NCI-H748 (cell line): ENCODE results near the gene CDX1.

Experiments
- DNase-seq: peaks from one replicate; lab custom pipeline; 2025; ENCODE audit not compliant: unreplicated experiment; lab: John Stamatoyannopoulos, UW

CDX1 gene

GRCh38 chr5:150204590-150204960, 38.0 kb downstream of the CDX1 start:
- DNase-seq = no peak

- DNase-seq = no peak
Measured at GRCh38 chr5:150206098-150206778, 39.7 kb downstream of the CDX1 start.

DNA sequence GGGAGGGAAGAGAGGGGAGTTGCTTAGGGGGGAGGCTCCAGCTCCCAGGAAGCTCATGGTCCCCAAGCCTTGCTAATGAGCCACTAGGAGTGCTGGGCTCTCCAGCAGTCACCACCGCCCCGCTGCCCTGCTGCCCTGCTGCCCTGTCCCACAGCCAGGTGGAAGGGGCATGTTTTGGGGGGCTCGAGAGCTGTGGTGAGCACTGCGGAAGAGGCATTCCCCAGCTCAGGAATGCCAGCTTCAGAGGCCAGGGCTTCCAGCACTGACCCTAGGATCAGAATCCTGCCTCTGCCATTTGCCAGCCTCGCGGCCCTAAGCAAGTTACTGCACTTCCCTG, 40.2 kb downstream of the CDX1 start:
- DNase-seq = no peak

DNA sequence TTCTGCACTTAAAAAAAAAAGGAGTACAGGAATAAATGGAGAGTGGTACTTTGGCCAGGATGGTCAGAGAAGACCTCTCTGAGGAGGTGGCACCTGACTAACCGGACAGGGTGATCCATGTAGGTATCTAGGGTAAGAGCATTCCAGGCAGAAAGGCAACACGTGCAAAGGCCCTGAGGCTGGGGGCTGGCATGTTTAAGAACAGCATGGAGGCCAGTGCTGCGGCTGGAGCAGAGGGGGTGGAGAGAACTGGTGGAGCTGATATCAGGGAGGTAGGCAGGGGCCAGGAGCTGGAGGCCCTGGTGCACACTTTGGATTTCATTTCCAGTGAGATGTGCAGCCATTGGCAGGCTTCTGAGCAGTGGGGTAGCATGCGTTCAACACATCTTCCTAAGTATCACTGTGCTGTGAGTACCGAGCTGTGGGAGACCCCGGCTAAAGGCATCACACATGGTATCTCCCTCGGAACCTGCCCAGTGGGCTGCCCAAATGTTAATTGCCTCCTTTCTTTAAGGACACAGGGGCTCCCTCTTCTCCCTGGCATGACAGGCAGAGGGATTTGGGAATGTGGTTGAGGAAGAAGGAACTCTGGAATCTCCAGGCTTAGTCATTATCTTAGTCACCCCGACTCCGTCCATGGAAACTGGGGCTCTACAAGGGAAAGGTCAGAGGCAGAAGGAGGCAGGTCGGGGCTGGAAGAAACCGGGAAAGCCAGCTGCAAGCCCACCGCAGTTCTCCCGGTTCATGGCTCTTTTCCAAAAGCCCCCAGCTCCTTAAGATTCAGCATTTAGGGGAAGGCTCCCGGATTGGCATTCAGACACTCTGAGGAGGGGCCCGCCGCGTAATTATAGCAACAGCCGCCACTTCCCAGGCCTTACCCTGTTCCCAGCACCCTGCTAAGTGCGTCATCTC, 41.9 kb downstream of the CDX1 start:
- no peak for DNase-seq

- DNase-seq = no peak
Measured at GRCh38 chr5:150209099-150209635, 42.6 kb downstream of the CDX1 start.

DNA sequence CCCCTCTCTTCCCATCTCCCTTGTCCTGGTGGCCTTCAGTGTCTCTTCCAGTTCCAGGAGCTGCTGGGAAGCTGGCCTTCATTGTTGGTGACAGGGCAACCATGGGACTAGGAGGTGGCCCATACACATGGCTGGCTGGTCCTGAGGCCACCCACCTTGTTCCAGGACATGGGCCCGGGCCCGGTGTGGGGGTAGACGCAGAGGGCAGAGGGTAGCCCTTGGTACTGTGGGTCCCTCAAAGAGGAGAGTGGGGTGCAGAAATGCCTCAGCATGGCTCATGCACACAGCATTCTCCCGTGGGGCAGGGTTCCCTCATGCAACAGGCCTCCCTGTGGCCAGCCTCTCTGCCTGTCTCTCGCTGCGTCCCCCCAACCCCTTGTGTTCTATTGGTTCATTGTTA, 44.1 kb downstream of the CDX1 start:
- no peak for DNase-seq

GRCh38 chr5:150211156-150212030, 44.8 kb downstream of the CDX1 start:
- no peak for DNase-seq

GRCh38 chr5:150213530-150213929, 47.0 kb downstream of the CDX1 start:
- no peak for DNase-seq

DNA sequence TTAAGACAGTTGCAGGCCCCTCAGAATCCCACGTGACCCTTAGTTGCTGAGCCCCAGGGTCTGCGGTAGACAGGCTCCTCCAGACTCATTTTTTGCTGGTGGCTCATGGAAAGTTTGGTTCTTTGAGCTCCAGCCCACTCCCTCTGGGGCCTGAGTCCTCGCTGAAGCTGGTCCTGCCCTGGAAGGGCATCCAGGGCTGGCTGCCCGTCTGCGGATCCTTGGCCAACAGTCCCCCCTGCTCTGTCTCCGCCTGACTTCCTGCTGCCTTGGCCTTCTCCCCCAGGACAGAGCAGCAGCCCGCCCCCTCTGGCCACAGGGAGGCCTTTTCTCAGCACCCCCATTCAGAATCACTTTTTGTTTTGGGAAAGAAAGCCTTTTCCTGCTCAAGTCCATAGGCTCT, 47.7 kb downstream of the CDX1 start:
- DNase-seq = no peak

DNA sequence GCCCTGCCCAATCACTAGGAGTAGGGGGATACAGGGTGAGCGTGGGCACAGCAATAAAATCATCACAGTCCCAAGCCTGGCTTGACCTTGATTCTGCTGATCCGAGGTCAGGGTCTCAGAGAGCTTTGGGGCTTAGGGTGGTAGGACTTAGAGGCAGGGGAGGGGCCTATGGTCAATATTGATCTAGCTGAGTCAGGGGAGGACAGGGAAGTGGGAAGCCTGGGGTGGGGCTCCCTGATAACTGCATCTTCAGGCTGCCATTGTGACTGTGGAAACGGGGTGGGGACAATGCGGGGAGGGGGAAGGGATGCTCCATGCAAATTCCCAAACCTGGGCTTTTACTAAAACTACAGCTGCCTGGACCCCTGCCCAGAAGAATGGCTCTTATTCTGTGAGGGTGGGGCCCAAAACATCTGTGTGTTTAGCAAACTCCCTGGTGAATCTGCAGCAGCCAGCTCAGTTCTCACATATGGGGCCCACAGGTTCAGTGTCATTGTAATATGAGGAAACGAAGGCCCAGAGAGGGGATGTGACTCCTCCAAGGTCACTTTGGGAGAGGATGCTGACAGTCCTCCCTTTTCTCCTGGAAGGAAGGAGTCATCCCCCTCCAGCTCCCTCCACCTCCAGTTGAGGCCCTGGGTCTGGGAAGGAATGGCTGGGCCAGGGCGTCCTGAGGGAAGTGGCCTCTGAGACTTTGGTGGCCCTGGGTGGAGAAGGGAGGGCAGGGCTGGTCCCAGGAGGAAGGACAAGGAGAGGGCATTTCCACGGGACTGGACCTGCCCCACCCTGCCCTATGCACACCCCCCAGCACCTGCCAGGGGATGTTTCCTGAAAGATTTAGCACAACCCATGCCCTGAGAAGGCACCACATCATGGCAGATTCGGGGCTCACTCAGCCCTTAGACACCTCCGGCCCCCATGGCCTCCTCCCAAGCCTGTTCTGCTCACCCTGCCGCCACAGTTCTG, 49.7 kb downstream of the CDX1 start:
- DNase-seq = no peak

DNA sequence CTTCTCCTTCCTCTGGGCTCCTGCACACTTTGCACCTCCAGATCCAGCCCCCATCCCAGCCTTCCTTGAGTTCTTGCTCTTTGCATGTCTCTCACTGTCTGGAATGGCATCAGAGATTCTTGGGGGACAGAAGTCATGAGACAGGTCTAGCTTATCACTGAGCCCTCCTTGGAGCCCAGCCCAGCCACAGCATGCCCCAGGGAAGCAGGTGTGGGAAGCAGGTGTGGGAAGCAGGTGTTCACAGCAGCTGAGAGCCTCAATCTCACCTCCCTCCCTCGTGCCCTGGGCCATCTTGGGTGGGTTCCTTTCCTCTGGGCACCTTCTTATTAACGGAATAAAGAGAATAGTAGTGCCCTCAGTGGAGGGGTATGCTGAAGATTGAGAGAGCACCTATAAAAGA, 50.5 kb downstream of the CDX1 start:
- peak; percentile 22 for DNase-seq

DNA sequence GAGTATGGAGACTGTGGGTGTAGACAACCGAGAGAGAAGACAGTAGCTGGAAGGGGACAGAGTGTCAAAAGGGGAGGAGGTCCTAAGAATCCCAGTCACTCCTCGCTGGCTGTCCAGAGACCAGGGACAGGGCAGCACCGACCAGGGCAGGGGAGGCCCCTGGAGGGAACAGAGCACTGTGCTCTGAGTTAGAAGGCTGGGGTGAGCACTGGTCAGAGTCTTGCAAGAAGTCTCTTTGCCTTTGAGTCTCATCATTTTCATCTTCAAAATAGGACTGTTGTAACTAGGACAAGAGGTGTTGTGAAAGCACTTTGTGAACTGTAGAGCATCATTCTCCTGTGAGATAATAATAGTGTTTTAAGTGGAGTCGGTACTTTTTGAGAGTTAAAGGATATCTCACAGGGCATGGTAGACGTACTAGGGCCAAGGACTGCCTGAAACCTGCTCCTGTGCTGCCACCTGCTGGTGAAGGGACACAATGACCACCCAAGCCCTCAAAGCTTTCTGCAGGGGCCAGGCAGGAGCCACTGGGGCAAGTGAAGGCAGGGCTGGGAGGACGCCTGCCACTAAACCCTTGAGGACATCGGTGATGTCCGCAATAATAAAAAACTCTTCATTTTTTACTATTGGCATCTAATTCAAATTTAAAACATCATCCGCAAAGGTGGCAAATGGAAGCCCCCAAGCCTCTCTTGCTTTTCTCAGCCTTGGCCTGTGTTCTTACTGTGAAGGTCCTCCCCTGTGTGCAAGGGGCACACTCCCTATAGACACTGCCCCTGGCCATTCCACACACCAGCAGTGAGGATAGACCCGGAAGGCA, 51.5 kb downstream of the CDX1 start:
- DNase-seq = peak; percentile 72

DNA sequence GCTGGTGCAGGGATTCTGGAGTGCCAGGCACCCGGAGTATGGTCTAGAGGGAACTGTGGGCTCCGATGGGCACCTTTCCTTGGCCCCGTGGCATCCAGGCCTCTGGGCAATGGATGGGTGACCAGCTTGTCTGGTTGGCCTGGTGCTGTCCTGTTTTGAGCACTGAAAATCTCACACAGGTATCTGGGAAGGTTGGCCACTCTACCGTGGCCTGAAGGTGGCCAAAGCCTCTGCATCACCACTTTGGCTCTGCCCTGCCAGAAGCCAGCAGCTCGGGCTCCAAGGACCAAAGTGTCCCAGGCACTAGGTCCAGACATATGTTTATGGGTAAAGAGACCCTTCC, 52.1 kb downstream of the CDX1 start:
- no peak for DNase-seq

DNA sequence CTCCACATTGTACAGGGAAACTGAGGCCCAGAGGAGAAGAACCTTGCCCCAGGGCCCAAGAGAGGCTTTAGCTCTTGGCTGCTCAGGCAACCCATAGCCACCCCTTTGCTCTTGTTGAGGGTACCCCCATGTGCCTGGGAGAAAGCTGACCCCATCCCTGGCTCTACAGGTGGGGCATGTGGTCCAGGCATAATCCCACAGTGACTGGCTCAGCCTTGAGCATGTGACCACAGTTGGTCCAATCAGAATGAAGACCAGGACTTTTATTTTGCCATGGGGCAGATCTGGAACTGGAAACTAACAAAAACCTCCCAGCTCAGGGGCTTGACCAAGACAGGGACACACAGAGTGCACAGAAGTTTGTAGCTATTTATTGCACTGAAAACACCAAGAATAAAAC, 52.6 kb downstream of the CDX1 start:
- DNase-seq = no peak

- no peak for DNase-seq
Measured at GRCh38 chr5:150219861-150220260, 53.3 kb downstream of the CDX1 start.

GRCh38 chr5:150221471-150221870, 54.9 kb downstream of the CDX1 start:
- DNase-seq = no peak

GRCh38 chr5:150222906-150223305, 56.3 kb downstream of the CDX1 start:
- no peak for DNase-seq

DNA sequence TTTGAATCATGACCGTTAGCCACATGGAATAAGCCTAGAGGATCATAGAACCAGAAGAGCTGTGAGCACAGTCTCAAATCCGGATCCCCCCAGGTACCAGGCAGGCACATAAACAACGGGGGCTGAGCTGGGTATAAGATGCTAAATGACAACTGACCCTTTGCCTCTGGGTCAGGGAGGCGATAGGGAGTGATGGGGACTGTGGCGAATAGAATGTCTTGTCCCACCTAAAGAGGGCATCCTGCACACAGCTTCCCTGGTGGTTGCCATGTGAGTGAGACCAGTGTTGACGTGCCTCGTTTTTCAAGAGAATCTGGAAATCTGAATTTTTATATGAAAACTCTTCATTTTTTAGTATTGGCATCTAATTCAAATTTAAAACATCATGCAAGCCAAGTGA, 56.9 kb downstream of the CDX1 start:
- no peak for DNase-seq

GRCh38 chr5:150224483-150225027, 58.0 kb downstream of the CDX1 start:
- no peak for DNase-seq
